Activated T-helper 1 cell treated with anti-CD3 and anti-CD28 coated beads, Interleukin-12 subunit alpha, Interleukin-12 subunit beta, Interleukin-2, Interleukin-4 antibody, amounts not matched to agents 30 ng/mL and 10 ng/mL and 1 ng/mL, durations not matched to agents 14 hours and 24 hours and 36 hours (primary cell): ENCODE data around the gene SLC44A4. TPM values are rescaled to one million over a fixed set of nuclear protein-coding genes. Genes with fewer than 3 reads are reported as not detected.

ENCODE experiments used
- DNase-seq: peaks from one replicate; pipeline ENCODE4 v3.0.0; 2021; ENCODE audit warnings: low spot score
- H3K27ac Mint-ChIP-seq: one replicate; pipeline ENCODE4 v1.8.0; 2021; ENCODE audit warnings: mild to moderate bottlenecking, mixed read lengths
- H3K27me3 Mint-ChIP-seq: one replicate; pipeline ENCODE4 v1.8.0; 2022; ENCODE audit warnings: mild to moderate bottlenecking, moderate library complexity, mixed read lengths; ENCODE audit not compliant: insufficient read depth
- H3K36me3 Mint-ChIP-seq: one replicate; pipeline ENCODE4 v1.8.0; 2021; ENCODE audit warnings: low read depth, mixed read lengths
- H3K4me1 Mint-ChIP-seq: one replicate; pipeline ENCODE4 v1.8.0; 2021; ENCODE audit warnings: low read depth, mixed read lengths
- H3K4me3 Mint-ChIP-seq: one replicate; pipeline ENCODE4 v1.8.0; 2021; ENCODE audit warnings: mild to moderate bottlenecking, moderate library complexity, mixed read lengths
- H3K9me3 Mint-ChIP-seq: one replicate; pipeline ENCODE4 v1.8.0; 2021; ENCODE audit warnings: mixed read lengths
- intact Hi-C: fragments of 100-400 bp; cut with micrococcal nuclease; formaldehyde crosslinking; loops from one replicate; pipeline ENCODE4 v1.15.1; 2024
- total RNA-seq: library from RNA; stranded (reverse); gene quantifications from 2 replicates; pipeline ENCODE4 v1.2.3, GENCODE V29; 2022

SLC44A4 gene
- total RNA-seq, 1 donor from 2014 or later: not detected

- H3K36me3 Mint-ChIP-seq: peaks cover 13% of the 10 kb centered on the region
Measured at GRCh38 chr6:31898383-31899011, 19.7 kb upstream of the SLC44A4 start.

GRCh38 chr6:31897612-31898382 lies 19.0 kb upstream of the SLC44A4 start, which contains the start of gene EHMT2:
Gene EHMT2, minus strand, starts transcription at chr6:31897698. Its CDS starts 21 bp downstream, at chr6:31897677.
- peak; percentile 85 for DNase-seq
- Mint-ChIP-seq H3K27ac (peak within 1 kb of the TSS; percentile 95), H3K4me1 (peaks cover 37% of the 10 kb centered on the region), H3K27me3 (no peaks in the 10 kb centered on the region), H3K9me3 (no peaks in the 10 kb centered on the region), H3K36me3 (peaks cover 15% of the 10 kb centered on the region), H3K4me3 (peak within 1 kb of the TSS; percentile 99)
- intact Hi-C loops: loop anchor here (1.0 to 5.0 kb wide), 9 partner anchors 34 to 400 kb away; partner anchors contain the start of genes AGPAT1, ATP6V1G2, DDAH2 and GPSM3

More at GRCh38 chr6:31898383-31899011, 19.7 kb upstream of the SLC44A4 start:
- intact Hi-C loops: loop anchor here (1.0 to 5.0 kb wide), 4 partner anchors 61 to 401 kb away; partner anchors contain the start of genes AGPAT1, GPSM3, MICB and PBX2
- Mint-ChIP-seq H3K27me3 (no peaks in the 10 kb centered on the region), H3K9me3 (no peaks in the 10 kb centered on the region), H3K4me1 (peaks cover 41% of the 10 kb centered on the region), H3K4me3 (peak overlapping the region; percentile 99), H3K27ac (peak overlapping the region; percentile 95)
- DNase-seq: no peak

GRCh38 chr6:31896856-31897611 lies 18.2 kb upstream of the SLC44A4 start:
- no peak for DNase-seq
- H3K27ac Mint-ChIP-seq: peak overlapping the region; percentile 84
- intact Hi-C loops: loop anchor here (1.0 to 5.0 kb wide), 8 partner anchors 34 to 400 kb away; partner anchors contain the start of genes AGPAT1, ATP6V1G2, DDAH2 and GPSM3
- H3K27me3 Mint-ChIP-seq: no peaks in the 10 kb centered on the region
- H3K4me3 Mint-ChIP-seq: peak overlapping the region; percentile 90
- no peaks in the 10 kb centered on the region for H3K9me3 Mint-ChIP-seq
- H3K36me3 Mint-ChIP-seq: peaks cover 21% of the 10 kb centered on the region
- H3K4me1 Mint-ChIP-seq: peaks cover 31% of the 10 kb centered on the region

- Mint-ChIP-seq H3K27me3 (no peaks in the 10 kb centered on the region), H3K4me1 (peaks cover 31% of the 10 kb centered on the region), H3K4me3 (peak overlapping the region; percentile 90), H3K36me3 (peaks cover 22% of the 10 kb centered on the region), H3K27ac (peak overlapping the region; percentile 84), H3K9me3 (no peaks in the 10 kb centered on the region)
- intact Hi-C loops: loop anchor here (2.0 to 5.0 kb wide), 6 partner anchors 168 to 399 kb away; partner anchors contain the start of genes AGPAT1, ATP6V1G2, DDAH2 and GPSM3
- DNase-seq: no peak
Measured at GRCh38 chr6:31896493-31896855, 17.7 kb upstream of the SLC44A4 start.

- Mint-ChIP-seq H3K27ac (no peak overlapping the region), H3K4me3 (no peak overlapping the region), H3K4me1 (peaks cover 17% of the 10 kb centered on the region), H3K36me3 (peaks cover 35% of the 10 kb centered on the region), H3K27me3 (no peaks in the 10 kb centered on the region), H3K9me3 (no peaks in the 10 kb centered on the region)
- no peak for DNase-seq
- intact Hi-C loops: no loop called here
Measured at GRCh38 chr6:31892821-31893220, 14.0 kb upstream of the SLC44A4 start.

- H3K27ac Mint-ChIP-seq: no peak overlapping the region
- DNase-seq: no peak
- H3K4me1 Mint-ChIP-seq: peaks cover 3% of the 10 kb centered on the region
- H3K4me3 Mint-ChIP-seq: no peak overlapping the region
- H3K36me3 Mint-ChIP-seq: peaks cover 34% of the 10 kb centered on the region
- intact Hi-C loops: no loop called here
- H3K27me3 Mint-ChIP-seq: no peaks in the 10 kb centered on the region
- H3K9me3 Mint-ChIP-seq: no peaks in the 10 kb centered on the region
Measured at GRCh38 chr6:31889331-31889972, 10.7 kb upstream of the SLC44A4 start.

GRCh38 chr6:31888276-31889258 lies 9.8 kb upstream of the SLC44A4 start:
- peak; percentile 27 for DNase-seq
- H3K9me3 Mint-ChIP-seq: no peaks in the 10 kb centered on the region
- no peaks in the 10 kb centered on the region for H3K27me3 Mint-ChIP-seq
- intact Hi-C loops: no loop called here
- H3K36me3 Mint-ChIP-seq: peaks cover 33% of the 10 kb centered on the region
- no peak overlapping the region for H3K27ac Mint-ChIP-seq
- no peak overlapping the region for H3K4me3 Mint-ChIP-seq
- H3K4me1 Mint-ChIP-seq: peaks cover 3% of the 10 kb centered on the region

- no peak overlapping the region for H3K27ac Mint-ChIP-seq
- peaks cover 27% of the 10 kb centered on the region for H3K36me3 Mint-ChIP-seq
- peaks cover 3% of the 10 kb centered on the region for H3K4me1 Mint-ChIP-seq
- H3K4me3 Mint-ChIP-seq: no peak overlapping the region
- no peak for DNase-seq
- intact Hi-C loops: no loop called here
- H3K27me3 Mint-ChIP-seq: no peaks in the 10 kb centered on the region
- no peaks in the 10 kb centered on the region for H3K9me3 Mint-ChIP-seq
Measured at GRCh38 chr6:31887173-31888007, 8.6 kb upstream of the SLC44A4 start.

GRCh38 chr6:31886541-31886991 lies 7.8 kb upstream of the SLC44A4 start:
- Mint-ChIP-seq H3K27ac (no peak overlapping the region), H3K9me3 (no peaks in the 10 kb centered on the region), H3K27me3 (no peaks in the 10 kb centered on the region), H3K36me3 (peaks cover 23% of the 10 kb centered on the region), H3K4me3 (no peak overlapping the region), H3K4me1 (peaks cover 3% of the 10 kb centered on the region)
- no peak for DNase-seq
- intact Hi-C loops: no loop called here

- no peak overlapping the region for H3K4me3 Mint-ChIP-seq
- DNase-seq: no peak
- peaks cover 20% of the 10 kb centered on the region for H3K36me3 Mint-ChIP-seq
- peaks cover 3% of the 10 kb centered on the region for H3K4me1 Mint-ChIP-seq
- H3K27ac Mint-ChIP-seq: no peak overlapping the region
- no peaks in the 10 kb centered on the region for H3K27me3 Mint-ChIP-seq
- intact Hi-C loops: no loop called here
- H3K9me3 Mint-ChIP-seq: no peaks in the 10 kb centered on the region
Measured at GRCh38 chr6:31884528-31885035, 5.8 kb upstream of the SLC44A4 start.

GRCh38 chr6:31883676-31884075 lies 4.9 kb upstream of the SLC44A4 start:
- Mint-ChIP-seq H3K9me3 (no peaks in the 10 kb centered on the region), H3K36me3 (peaks cover 17% of the 10 kb centered on the region), H3K4me3 (no peak overlapping the region), H3K27me3 (no peaks in the 10 kb centered on the region), H3K27ac (no peak overlapping the region), H3K4me1 (no peaks in the 10 kb centered on the region)
- DNase-seq: no peak
- intact Hi-C loops: no loop called here
